Loucy (cell line): ENCODE measurements around the gene OSBPL3.

Experiments
- H2AFZ ChIP-seq: fragments of 200-600 bp; sonication (generic); 2 replicates; pipeline ENCODE4 v1.6.0; 2016; ENCODE audit warnings: antibody characterized with exemption, mild to moderate bottlenecking, low read length, moderate library complexity
- H3F3A ChIP-seq: fragments of 200-600 bp; 2 replicates; pipeline ENCODE4 v1.6.0; 2016; ENCODE audit warnings: antibody characterized with exemption, low read depth, mild to moderate bottlenecking
- H3K27me3 ChIP-seq: fragments of 200-600 bp; sonication (generic); 2 replicates; pipeline ENCODE4 v1.6.1; 2014; ENCODE audit warnings: low read length, mild to moderate bottlenecking; ENCODE audit not compliant: insufficient read depth, poor library complexity, severe bottlenecking
- H3K36me3 ChIP-seq: fragments of 200-600 bp; sonication (generic); 2 replicates; pipeline ENCODE4 v1.6.1; 2016; ENCODE audit warnings: low read length; ENCODE audit not compliant: insufficient read depth
- H3K4me1 ChIP-seq: fragments of 200-600 bp; sonication (generic); 2 replicates; pipeline ENCODE4 v1.5.1; 2014; ENCODE audit warnings: low read length, mild to moderate bottlenecking; ENCODE audit not compliant: insufficient read depth, poor library complexity, severe bottlenecking
- H3K4me2 ChIP-seq: fragments of 200-600 bp; sonication (generic); 2 replicates; pipeline ENCODE4 v1.6.0; 2014; ENCODE audit warnings: antibody characterized with exemption, low read length, low read depth, mild to moderate bottlenecking; ENCODE audit not compliant: poor library complexity, severe bottlenecking
- H3K4me3 ChIP-seq: fragments of 200-600 bp; sonication (generic); 2 replicates; pipeline ENCODE4 v1.5.1; 2014; ENCODE audit warnings: low read length, mild to moderate bottlenecking, mixed read lengths; ENCODE audit not compliant: poor library complexity, severe bottlenecking
- H3K79me2 ChIP-seq: fragments of 200-600 bp; sonication (generic); 2 replicates; pipeline ENCODE4 v1.6.1; 2014; ENCODE audit warnings: low read length; ENCODE audit not compliant: insufficient read depth
- H3K9ac ChIP-seq: fragments of 200-600 bp; sonication (generic); 2 replicates; pipeline ENCODE4 v1.6.0; 2014; ENCODE audit warnings: mild to moderate bottlenecking, low read depth, low read length, moderate library complexity; ENCODE audit not compliant: poor library complexity, severe bottlenecking
- H3K9me2 ChIP-seq: fragments of 200-600 bp; sonication (generic); replicated peaks from 2 replicates; pipeline ENCODE4 v1.6.1; 2016; ENCODE audit warnings: low read depth, low read length, mixed read lengths
- H3K9me3 ChIP-seq: fragments of 200-600 bp; sonication (generic); 2 replicates; pipeline ENCODE4 v1.6.1; 2014; ENCODE audit warnings: mild to moderate bottlenecking, antibody characterized with exemption, low read length, low read depth; ENCODE audit not compliant: insufficient read depth
- H4K20me1 ChIP-seq: fragments of 200-600 bp; sonication (generic); 2 replicates; pipeline ENCODE4 v1.6.0; 2014; ENCODE audit warnings: antibody characterized with exemption, low read length, mild to moderate bottlenecking; ENCODE audit not compliant: insufficient read depth, poor library complexity, severe bottlenecking
- EZH2phosphoT487 ChIP-seq: fragments of 200-600 bp; IDR thresholded peaks from 2 replicates; pipeline ENCODE4 v1.6.1; 2018; ENCODE audit warnings: antibody characterized with exemption, mild to moderate bottlenecking, moderate library complexity, borderline replicate concordance
- TF ChIP-seq, protein P1 (sequence below): fragments of 200-600 bp; sonication (generic); conservative IDR thresholded peaks from 2 replicates; pipeline ENCODE4 v1.5.1; 2014; ENCODE audit warnings: mild to moderate bottlenecking, antibody characterized with exemption, low read length

The OSBPL3 gene

DNA sequence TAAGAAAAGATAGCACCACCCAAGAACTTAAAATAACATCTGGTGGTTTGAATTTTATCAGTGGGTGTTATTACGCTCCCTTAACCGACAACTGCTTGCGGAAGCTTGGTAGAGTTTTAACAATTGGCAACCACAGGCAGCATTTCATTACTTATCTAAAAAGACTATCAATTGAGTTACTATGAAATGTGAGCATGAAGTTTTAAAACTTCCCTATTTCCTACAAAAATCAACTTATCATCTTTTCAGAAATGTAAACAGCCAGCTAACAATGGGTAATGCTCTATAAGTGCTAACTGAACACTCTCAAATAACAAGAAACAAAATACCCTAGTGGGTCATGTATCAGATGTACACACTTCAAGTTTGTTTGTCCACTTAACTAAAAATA, 68.8 kb downstream of the OSBPL3 start:
- no peak overlapping the region for H2AFZ ChIP-seq
- no peak for TF ChIP-seq EZH2phosphoT487
- TF ChIP-seq, protein P1, sequence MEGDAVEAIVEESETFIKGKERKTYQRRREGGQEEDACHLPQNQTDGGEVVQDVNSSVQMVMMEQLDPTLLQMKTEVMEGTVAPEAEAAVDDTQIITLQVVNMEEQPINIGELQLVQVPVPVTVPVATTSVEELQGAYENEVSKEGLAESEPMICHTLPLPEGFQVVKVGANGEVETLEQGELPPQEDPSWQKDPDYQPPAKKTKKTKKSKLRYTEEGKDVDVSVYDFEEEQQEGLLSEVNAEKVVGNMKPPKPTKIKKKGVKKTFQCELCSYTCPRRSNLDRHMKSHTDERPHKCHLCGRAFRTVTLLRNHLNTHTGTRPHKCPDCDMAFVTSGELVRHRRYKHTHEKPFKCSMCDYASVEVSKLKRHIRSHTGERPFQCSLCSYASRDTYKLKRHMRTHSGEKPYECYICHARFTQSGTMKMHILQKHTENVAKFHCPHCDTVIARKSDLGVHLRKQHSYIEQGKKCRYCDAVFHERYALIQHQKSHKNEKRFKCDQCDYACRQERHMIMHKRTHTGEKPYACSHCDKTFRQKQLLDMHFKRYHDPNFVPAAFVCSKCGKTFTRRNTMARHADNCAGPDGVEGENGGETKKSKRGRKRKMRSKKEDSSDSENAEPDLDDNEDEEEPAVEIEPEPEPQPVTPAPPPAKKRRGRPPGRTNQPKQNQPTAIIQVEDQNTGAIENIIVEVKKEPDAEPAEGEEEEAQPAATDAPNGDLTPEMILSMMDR: no peak
- H3F3A ChIP-seq: peaks cover 25% of the 10 kb centered on the region
- H3K79me2 ChIP-seq: peaks cover 86% of the 10 kb centered on the region
- H3K4me2 ChIP-seq: peak overlapping the region; percentile 94
- peak overlapping the region; percentile 70 for H3K4me3 ChIP-seq
- H3K4me1 ChIP-seq: peaks cover 94% of the 10 kb centered on the region
- H3K9me2 ChIP-seq: no peaks in the 10 kb centered on the region
- H3K9me3 ChIP-seq: no peaks in the 10 kb centered on the region
- no peaks in the 10 kb centered on the region for H3K27me3 ChIP-seq
- H3K9ac ChIP-seq: peak overlapping the region; percentile 84
- no peaks in the 10 kb centered on the region for H4K20me1 ChIP-seq
- no peaks in the 10 kb centered on the region for H3K36me3 ChIP-seq

DNA sequence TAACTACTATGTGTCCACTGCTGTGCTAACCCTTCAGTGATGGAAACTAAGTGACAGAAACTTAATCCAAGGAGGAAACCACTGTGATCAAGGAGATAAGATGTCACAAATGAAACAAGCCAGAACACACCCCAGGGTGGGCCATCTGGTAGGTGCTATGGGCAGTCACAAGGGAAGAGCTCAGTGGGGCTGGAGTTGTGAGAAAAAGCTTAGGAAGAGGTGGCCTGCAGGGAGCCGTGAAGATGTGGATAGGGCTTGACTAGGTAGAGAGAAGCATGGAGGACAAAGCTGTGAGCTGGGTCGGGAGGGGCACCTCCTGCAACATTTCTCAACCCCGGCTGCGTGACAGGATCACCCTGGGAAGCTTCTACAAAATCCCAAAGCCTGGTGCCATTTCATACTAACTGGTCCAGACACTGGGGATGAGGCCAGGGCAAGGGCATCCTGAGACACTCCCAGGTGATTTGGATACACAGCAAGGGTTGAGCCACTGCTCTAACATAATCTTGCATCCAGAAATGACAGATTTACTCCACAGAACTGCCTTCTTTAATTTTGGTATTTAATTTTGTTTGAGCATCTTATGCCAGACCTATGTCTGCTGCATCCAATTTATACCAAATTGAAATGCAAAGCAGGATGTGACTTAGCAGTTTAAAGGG, 69.3 kb downstream of the OSBPL3 start:
- Histone ChIP-seq H4K20me1 (no peaks in the 10 kb centered on the region), H3F3A (peaks cover 25% of the 10 kb centered on the region), H3K27me3 (no peaks in the 10 kb centered on the region), H3K9ac (peak overlapping the region; percentile 84), H3K9me3 (no peaks in the 10 kb centered on the region), H3K4me2 (peak overlapping the region; percentile 94), H3K36me3 (no peaks in the 10 kb centered on the region), H3K79me2 (peaks cover 86% of the 10 kb centered on the region), H2AFZ (no peak overlapping the region), H3K9me2 (no peaks in the 10 kb centered on the region), H3K4me3 (peak overlapping the region; percentile 70), H3K4me1 (peaks cover 94% of the 10 kb centered on the region)
- TF ChIP-seq, protein P1: no peak
- TF ChIP-seq EZH2phosphoT487: no peak

DNA sequence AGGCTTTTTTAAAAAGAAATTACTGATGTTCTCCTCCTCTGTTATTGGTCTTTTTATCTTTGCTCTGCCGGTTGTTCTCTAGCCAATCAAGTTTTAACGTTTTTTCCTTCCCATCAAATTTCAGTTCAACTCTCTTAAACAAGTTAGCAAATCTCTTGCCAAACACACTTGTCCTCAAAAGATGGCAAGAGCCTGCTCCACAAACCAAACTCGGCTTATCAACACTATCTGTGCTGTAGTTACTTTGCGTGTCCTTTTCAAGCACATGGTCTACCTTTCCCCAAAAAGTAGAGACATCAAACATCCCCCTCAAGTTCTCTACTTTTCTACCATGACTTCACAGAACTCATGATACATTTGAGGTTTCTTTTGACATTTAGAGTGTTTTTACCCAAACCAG, 71.3 kb downstream of the OSBPL3 start:
- H3F3A ChIP-seq: peaks cover 25% of the 10 kb centered on the region
- H3K79me2 ChIP-seq: peaks cover 86% of the 10 kb centered on the region
- peak overlapping the region; percentile 94 for H3K4me2 ChIP-seq
- peak overlapping the region; percentile 62 for H3K4me3 ChIP-seq
- no peaks in the 10 kb centered on the region for H3K9me2 ChIP-seq
- no peaks in the 10 kb centered on the region for H3K27me3 ChIP-seq
- H2AFZ ChIP-seq: no peak overlapping the region
- no peaks in the 10 kb centered on the region for H3K36me3 ChIP-seq
- H3K9ac ChIP-seq: peak overlapping the region; percentile 84
- H3K9me3 ChIP-seq: no peaks in the 10 kb centered on the region
- H4K20me1 ChIP-seq: no peaks in the 10 kb centered on the region
- TF ChIP-seq EZH2phosphoT487: no peak
- TF ChIP-seq, protein P1: no peak
- peaks cover 93% of the 10 kb centered on the region for H3K4me1 ChIP-seq
